Thymus (tissue), 11 donors: Measurements from ENCODE around the gene MRPL14. TPM values are rescaled to one million over a fixed set of nuclear protein-coding genes. Genes with fewer than 3 reads are reported as not detected.

Source experiments
- DNase-seq, 9 donors: peaks; one replicate each; pipeline ENCODE4 v3.0.0-alpha.2; 2013; ENCODE audit warnings: low spot score in 9 of 9, low read depth in 6 of 9, missing footprints in 1 of 9
- H3K27ac ChIP-seq, 2 donors: one replicate each; pipeline ENCODE4 v1.5.1; 2013; ENCODE audit warnings: control low read depth in 1 of 2, low read depth in 1 of 2, low read length in 1 of 2, mild to moderate bottlenecking in 1 of 2, moderate library complexity in 1 of 2
- H3K27me3 ChIP-seq, 2 donors: one replicate each; pipeline ENCODE4 v1.5.1; 2013; ENCODE audit warnings: low read length in 1 of 2; ENCODE audit not compliant: control insufficient read depth in 2 of 2, insufficient read depth in 1 of 2
- H3K36me3 ChIP-seq, 2 donors: one replicate each; pipeline ENCODE4 v1.5.1; 2013; ENCODE audit warnings: low read length in 1 of 2, mild to moderate bottlenecking in 1 of 2, moderate library complexity in 1 of 2; ENCODE audit not compliant: control insufficient read depth in 2 of 2, insufficient read depth in 2 of 2
- H3K4me1 ChIP-seq, 2 donors: one replicate each; pipeline ENCODE4 v1.5.1; 2013; ENCODE audit warnings: low read length in 2 of 2; ENCODE audit not compliant: control insufficient read depth in 2 of 2, insufficient read depth in 2 of 2
- H3K4me3 ChIP-seq, 2 donors: one replicate each; pipeline ENCODE4 v1.5.1; 2013; ENCODE audit warnings: low read length in 2 of 2, control low read depth in 1 of 2, mild to moderate bottlenecking in 1 of 2
- H3K9me3 ChIP-seq, 2 donors: one replicate each; pipeline ENCODE4 v1.5.1; 2013; ENCODE audit warnings: low read length in 1 of 2, mild to moderate bottlenecking in 1 of 2; ENCODE audit not compliant: control insufficient read depth in 2 of 2, insufficient read depth in 1 of 2
- WGBS: extraction: QIAGEN DNeasy Blood & Tissue Kit; methylation state at CpG from one replicate; pipeline ENCODE4 v1.1.7; 2013; 5-methylcytosine and 5-hydroxymethylcytosine counted together
- polyA plus RNA-seq: library from polyadenylated mRNA; stranded (reverse); fragments of 200-250 nt; gene quantifications from one replicate; pipeline ENCODE4 v1.2.3, GENCODE V29; 2013
- total RNA-seq: library from RNA; stranded (reverse); fragments of 120-200 nt; gene quantifications from one replicate; pipeline ENCODE4 v1.2.4, GENCODE V29; 2013
- donor health status: healthy.

Gene MRPL14
- total and polyA plus RNA-seq, 2 donors: 48.4 to 81.5 TPM

DNA sequence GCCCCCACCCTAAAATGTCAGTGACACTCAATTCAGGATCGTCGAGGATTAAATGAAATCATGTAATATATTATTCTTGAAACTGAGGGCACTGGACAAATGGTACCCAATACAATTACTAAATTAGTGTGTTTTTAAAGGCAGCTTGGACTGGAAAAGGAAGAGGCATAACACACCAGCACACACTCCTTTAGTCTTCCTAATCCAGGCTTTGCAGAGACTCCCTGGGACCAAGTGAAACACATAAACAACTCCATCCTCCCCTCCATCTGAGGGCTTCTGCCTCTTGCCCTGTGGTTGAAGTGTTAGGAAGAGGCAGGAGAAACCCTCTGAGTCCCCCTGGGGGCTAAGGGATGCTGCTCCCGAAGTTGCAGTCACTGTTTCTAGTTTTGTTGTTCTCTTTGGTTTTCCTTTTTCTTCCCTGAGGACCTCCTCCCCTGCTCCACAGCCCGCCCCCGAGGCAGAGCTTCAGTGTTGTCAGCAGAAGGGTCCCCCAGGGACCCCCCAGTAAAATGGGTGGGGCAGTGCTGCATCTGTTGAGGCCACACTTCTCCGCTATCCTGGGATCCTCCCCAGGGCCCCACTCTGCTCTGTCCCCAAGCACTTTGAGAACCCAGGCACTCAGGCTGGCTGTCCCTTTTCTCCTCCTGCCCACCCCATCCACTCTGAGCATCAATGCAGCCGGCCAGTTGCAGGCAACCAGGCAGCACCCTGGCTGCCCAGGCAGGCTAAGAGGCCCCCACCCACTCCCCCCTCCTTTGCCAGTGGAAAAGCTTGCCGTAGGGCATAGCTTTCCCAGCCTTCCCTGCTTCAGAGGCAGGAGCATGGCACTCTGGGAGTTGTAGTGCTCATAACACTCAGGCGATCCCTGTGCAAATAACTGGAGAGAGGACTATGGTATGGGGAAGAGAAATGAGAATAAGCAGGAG is 6.0 kb upstream of the MRPL14 start:
- Histone ChIP-seq H3K27ac (no peak overlapping the region), H3K9me3 (peaks cover 0 to 5% of the 10 kb centered on the region in 2 donors), H3K36me3 (peaks cover 8 to 15% of the 10 kb centered on the region in 2 donors), H3K4me1 (peaks cover 3 to 25% of the 10 kb centered on the region in 2 donors), H3K27me3 (peaks cover 0 to 5% of the 10 kb centered on the region in 2 donors), H3K4me3 (no peak overlapping the region)
- 65% methylated on average over 9 of the region's 9 CpGs for WGBS
- DNase-seq: no peak

GRCh38 chr6:44132476-44132875 is 5.2 kb upstream of the MRPL14 start:
- Histone ChIP-seq H3K36me3 (peaks cover 8 to 12% of the 10 kb centered on the region in 2 donors), H3K9me3 (peaks cover 0 to 6% of the 10 kb centered on the region in 2 donors), H3K27me3 (peaks cover 0 to 11% of the 10 kb centered on the region in 2 donors), H3K4me3 (no peak overlapping the region), H3K27ac (no peak overlapping the region), H3K4me1 (peaks cover 6 to 29% of the 10 kb centered on the region in 2 donors)
- WGBS: 95% methylated on average over 4 of the region's 4 CpGs
- no peak for DNase-seq

DNA sequence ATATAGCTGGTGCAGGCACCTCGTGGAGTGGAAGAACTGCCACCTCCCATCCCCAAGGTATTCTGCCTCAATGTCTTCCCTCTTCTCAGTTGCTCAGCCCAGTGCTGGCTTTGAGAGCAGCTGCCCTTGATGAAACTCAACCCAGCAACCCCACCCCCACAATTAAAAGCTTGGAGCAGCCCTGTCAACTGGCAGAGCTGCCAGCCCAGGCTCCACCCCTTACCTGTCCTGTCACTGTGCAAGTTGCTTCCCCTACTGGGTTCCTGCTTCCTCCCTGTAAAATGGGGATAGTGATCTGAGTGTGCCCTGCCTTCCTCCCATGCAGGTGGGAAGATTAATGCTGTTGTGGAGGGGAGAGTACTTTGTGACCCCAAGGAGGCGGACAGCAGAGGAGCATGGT is 4.6 kb upstream of the MRPL14 start:
- peaks cover 0 to 6% of the 10 kb centered on the region in 2 donors for H3K9me3 ChIP-seq
- peaks cover 0 to 11% of the 10 kb centered on the region in 2 donors for H3K27me3 ChIP-seq
- no peak for DNase-seq
- H3K27ac ChIP-seq: no peak overlapping the region
- H3K4me3 ChIP-seq: no peak overlapping the region
- 96% methylated on average over 2 of the region's 2 CpGs for WGBS
- peaks cover 6 to 29% of the 10 kb centered on the region in 2 donors for H3K4me1 ChIP-seq
- peaks cover 8 to 12% of the 10 kb centered on the region in 2 donors for H3K36me3 ChIP-seq

DNA sequence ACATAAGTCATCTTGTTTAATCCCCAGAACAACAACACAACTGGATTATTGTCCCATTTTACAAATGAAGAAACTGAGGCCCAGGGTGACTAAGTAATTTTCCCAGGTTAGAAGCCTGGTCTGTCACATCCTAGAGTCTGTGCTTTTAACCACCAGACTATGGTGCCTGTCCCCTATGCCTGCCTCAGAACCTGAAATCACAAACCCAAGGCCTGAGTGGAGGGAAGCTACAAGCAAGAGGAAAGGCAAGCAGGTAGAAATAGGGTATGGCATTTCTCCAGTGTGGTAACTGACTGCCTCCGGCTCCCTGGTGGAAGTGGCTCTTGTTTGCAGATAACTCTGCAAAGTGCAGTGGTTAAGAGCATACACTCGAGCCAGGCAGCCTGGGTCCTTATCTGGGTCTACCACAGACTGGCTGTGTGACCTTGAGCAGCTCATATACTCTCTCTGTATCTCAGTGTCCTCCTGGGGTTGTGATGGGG is 2.6 kb upstream of the MRPL14 start:
- no peak for DNase-seq
- peaks cover 15 to 40% of the 10 kb centered on the region in 2 donors for H3K4me1 ChIP-seq
- no peak overlapping the region for H3K27ac ChIP-seq
- H3K4me3 ChIP-seq: no peak overlapping the region
- WGBS: 86% methylated on average over 2 of the region's 2 CpGs
- H3K9me3 ChIP-seq: peaks cover 0 to 6% of the 10 kb centered on the region in 2 donors
- H3K36me3 ChIP-seq: peaks cover 5 to 7% of the 10 kb centered on the region in 2 donors
- H3K27me3 ChIP-seq: peaks cover 0 to 11% of the 10 kb centered on the region in 2 donors

GRCh38 chr6:44128020-44128917 is 1.0 kb upstream of the MRPL14 start:
- Histone ChIP-seq H3K27ac (no peak overlapping the region), H3K9me3 (peaks cover 0 to 6% of the 10 kb centered on the region in 2 donors), H3K4me1 (peaks cover 21 to 45% of the 10 kb centered on the region in 2 donors), H3K27me3 (peaks cover 0 to 11% of the 10 kb centered on the region in 2 donors), H3K4me3 (peak overlapping the region; percentile 88 to 95), H3K36me3 (peaks cover 0 to 9% of the 10 kb centered on the region in 2 donors)
- WGBS: 18% methylated on average over 49 of the region's 49 CpGs
- DNase-seq: peak in 1 of 9 donors; percentile 29

GRCh38 chr6:44126320-44127149 is 717 bp downstream of the MRPL14 start:
- Histone ChIP-seq H3K9me3 (peaks cover 0 to 6% of the 10 kb centered on the region in 2 donors), H3K4me3 (peak overlapping the region; percentile 81 to 95), H3K27me3 (peaks cover 0 to 11% of the 10 kb centered on the region in 2 donors), H3K36me3 (peaks cover 0 to 7% of the 10 kb centered on the region in 2 donors), H3K4me1 (peaks cover 30 to 51% of the 10 kb centered on the region in 2 donors), H3K27ac (peak overlapping the region; percentile 83 to 89)
- 5% methylated on average over 31 of the region's 31 CpGs for WGBS
- peak in 5 of 9 donors; percentile 28 to 72 (median 47) for DNase-seq

DNA sequence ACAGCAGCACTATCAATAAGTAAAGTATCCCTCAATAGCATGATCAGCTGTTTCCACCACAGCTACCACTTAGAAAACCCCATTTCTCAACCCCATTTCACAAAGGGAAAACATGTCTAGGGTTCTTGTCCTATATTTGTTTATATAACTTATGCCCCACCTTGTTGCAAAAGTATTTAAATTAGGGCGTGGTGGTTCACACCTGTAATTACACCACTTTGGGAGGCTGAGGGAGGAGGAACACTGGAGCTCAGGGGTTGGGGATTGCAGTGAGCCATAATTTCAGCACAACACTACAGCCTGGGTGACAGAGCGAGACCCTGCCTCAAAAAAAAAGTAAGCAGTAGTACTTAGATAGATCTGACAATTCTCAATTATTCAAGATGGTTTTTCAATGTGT is 3.7 kb downstream of the MRPL14 start:
- 95% methylated on average over 2 of the region's 2 CpGs for WGBS
- no peak overlapping the region for H3K4me3 ChIP-seq

GRCh38 chr6:44122801-44123200 is 4.5 kb downstream of the MRPL14 start:
- peak overlapping the region in 1 of 2 donors; percentile 40 for H3K27ac ChIP-seq
- H3K27me3 ChIP-seq: peaks cover 0 to 2% of the 10 kb centered on the region in 2 donors
- peak overlapping the region in 1 of 2 donors; percentile 4 for H3K4me3 ChIP-seq
- H3K36me3 ChIP-seq: peaks cover 0 to 7% of the 10 kb centered on the region in 2 donors
- H3K4me1 ChIP-seq: peaks cover 23 to 44% of the 10 kb centered on the region in 2 donors
- DNase-seq: peak in 2 of 9 donors; percentile 20 to 52
- H3K9me3 ChIP-seq: no peaks in the 10 kb centered on the region
- 6% methylated on average over 1 of the region's 1 CpG for whole genome bisulfite sequencing

More for the DNA sequence above, 3.7 kb downstream of the MRPL14 start:
- peaks cover 0 to 9% of the 10 kb centered on the region in 2 donors for H3K27me3 ChIP-seq
- peak overlapping the region in 1 of 2 donors; percentile 40 for H3K27ac ChIP-seq
- peaks cover 0 to 4% of the 10 kb centered on the region in 2 donors for H3K9me3 ChIP-seq
- peaks cover 0 to 7% of the 10 kb centered on the region in 2 donors for H3K36me3 ChIP-seq
- DNase-seq: no peak
- peaks cover 29 to 50% of the 10 kb centered on the region in 2 donors for H3K4me1 ChIP-seq
